HAP-1 (cell line): ENCODE data around the gene RPS19BP1.

Experiments used
- DNase-seq, 2 experiments: peaks; one replicate each; pipeline ENCODE4 v3.0.0-alpha.2; 2016 to 2020; ENCODE audit warnings: low spot score in 2 of 2
- H3K27me3 ChIP-seq: fragments of 250-450 bp; sonication (Bioruptor Pico); 2 replicates; pipeline ENCODE4 v1.5.1; 2020; ENCODE audit warnings: low read depth, mild to moderate bottlenecking, moderate library complexity
- H3K36me3 ChIP-seq: fragments of 250-450 bp; sonication (Bioruptor Pico); replicated peaks from 2 replicates; pipeline ENCODE4 v1.5.1; 2020; ENCODE audit warnings: mild to moderate bottlenecking
- H3K4me1 ChIP-seq: fragments of 250-450 bp; sonication (Bioruptor Pico); 2 replicates; pipeline ENCODE4 v1.5.1; 2020; ENCODE audit warnings: mild to moderate bottlenecking
- H3K4me3 ChIP-seq: fragments of 250-450 bp; sonication (Bioruptor Pico); 2 replicates; pipeline ENCODE4 v1.5.1; 2020; ENCODE audit warnings: mild to moderate bottlenecking, moderate library complexity
- H3K9me3 ChIP-seq: fragments of 250-450 bp; sonication (Bioruptor Pico); 2 replicates; pipeline ENCODE4 v1.5.1; 2020; ENCODE audit warnings: mild to moderate bottlenecking, moderate library complexity
- in situ Hi-C: fragments of 300-500 bp; cut with MboI; formaldehyde crosslinking; loops from 3 replicates; pipeline ENCODE4 v1.14.3; 2020; ENCODE audit warnings: low sequenced_read_pairs, inconsistent platforms, mixed read lengths

The RPS19BP1 gene

GRCh38 chr22:39547587-39547947 is 15.0 kb upstream of the RPS19BP1 start:
- H3K4me1 ChIP-seq = no peaks in the 10 kb centered on the region
- DNase-seq = no peak
- H3K36me3 ChIP-seq = no peaks in the 10 kb centered on the region
- H3K4me3 ChIP-seq = no peak overlapping the region
- no peaks in the 10 kb centered on the region for H3K9me3 ChIP-seq
- in situ Hi-C loops = no loop called here
- H3K27me3 ChIP-seq = peaks cover 32% of the 10 kb centered on the region

DNA sequence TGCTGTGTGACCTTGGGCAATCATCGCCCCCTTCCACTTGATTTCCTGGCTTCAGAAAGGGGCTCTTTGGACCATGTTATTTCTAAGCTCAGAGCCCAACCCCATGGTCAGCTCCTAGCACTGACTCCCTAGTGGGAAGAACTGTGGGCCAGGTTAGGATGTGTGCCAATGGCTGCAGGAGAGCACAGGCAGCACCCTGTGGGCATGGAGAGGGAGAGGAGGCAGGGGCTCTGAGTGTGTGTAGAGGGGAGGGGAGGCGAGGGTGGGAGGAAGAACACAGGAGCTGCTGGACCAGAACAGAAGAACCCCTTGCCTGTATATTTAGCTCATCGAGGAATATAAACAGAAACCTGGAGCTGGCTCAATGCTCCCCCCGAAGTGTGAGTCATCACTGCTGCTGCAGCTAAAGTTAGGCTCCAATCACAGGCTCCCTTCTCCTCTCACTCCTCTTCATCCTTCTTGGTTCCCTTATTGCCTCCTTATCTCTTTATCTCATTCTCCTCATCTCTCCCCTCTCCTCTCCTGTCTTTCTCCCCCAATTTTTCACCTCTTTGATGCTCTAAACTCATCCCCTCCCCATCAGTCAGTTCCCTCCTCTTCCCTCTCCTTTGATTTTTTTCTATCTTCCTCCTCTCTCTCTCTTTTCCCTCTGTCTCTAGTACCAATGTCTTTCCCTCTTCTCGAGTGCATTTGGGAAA is 14.5 kb upstream of the RPS19BP1 start:
- no peaks in the 10 kb centered on the region for H3K4me1 ChIP-seq
- no peak for DNase-seq
- H3K4me3 ChIP-seq = no peak overlapping the region
- H3K9me3 ChIP-seq = no peaks in the 10 kb centered on the region
- no peaks in the 10 kb centered on the region for H3K36me3 ChIP-seq
- H3K27me3 ChIP-seq = peaks cover 32% of the 10 kb centered on the region
- in situ Hi-C loops = no loop called here

GRCh38 chr22:39545386-39546365 is 13.1 kb upstream of the RPS19BP1 start:
- Histone ChIP-seq H3K4me1 (no peaks in the 10 kb centered on the region), H3K4me3 (no peak overlapping the region), H3K9me3 (no peaks in the 10 kb centered on the region), H3K27me3 (peaks cover 23% of the 10 kb centered on the region), H3K36me3 (no peaks in the 10 kb centered on the region)
- peak; percentile 40 to 89 for DNase-seq
- in situ Hi-C loops = no loop called here

GRCh38 chr22:39543095-39543494 is 10.5 kb upstream of the RPS19BP1 start:
- peaks cover 15% of the 10 kb centered on the region for H3K27me3 ChIP-seq
- DNase-seq = peak in 1 of 2 experiments; percentile 70
- in situ Hi-C loops = no loop called here

DNA sequence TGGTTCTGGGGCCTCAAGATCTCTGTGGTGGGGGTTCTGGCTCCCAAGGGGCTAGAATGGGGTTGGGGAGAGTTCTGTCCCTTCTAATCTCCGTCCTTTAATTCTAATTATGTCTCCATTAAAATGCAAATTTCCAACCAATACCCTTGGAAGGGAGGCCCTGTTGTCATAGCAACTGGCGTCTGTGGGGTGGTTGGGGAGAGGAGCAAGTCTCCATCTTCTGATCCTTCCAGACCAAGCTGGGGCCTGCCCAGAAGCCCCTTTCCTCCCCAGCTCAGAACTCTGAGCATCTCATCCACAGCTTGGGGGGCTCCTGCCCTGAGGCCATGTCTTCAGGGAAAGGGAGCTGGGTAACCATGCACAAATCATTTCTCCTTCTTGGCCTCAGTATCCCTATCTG is 5.4 kb upstream of the RPS19BP1 start:
- peak in 1 of 2 experiments; percentile 62 for DNase-seq
- H3K4me3 ChIP-seq = no peak overlapping the region
- in situ Hi-C loops = loop anchor here (5.0 to 10.0 kb wide), 3 partner anchors 489 to 807 kb away; partner anchors contain the start of gene ADSL

More at GRCh38 chr22:39543095-39543494, 10.5 kb upstream of the RPS19BP1 start:
- H3K4me1 ChIP-seq = no peaks in the 10 kb centered on the region; the same call in 1 of the 2 replicates
- H3K4me3 ChIP-seq = no peak overlapping the region
- H3K9me3 ChIP-seq = no peaks in the 10 kb centered on the region
- no peaks in the 10 kb centered on the region for H3K36me3 ChIP-seq

DNA sequence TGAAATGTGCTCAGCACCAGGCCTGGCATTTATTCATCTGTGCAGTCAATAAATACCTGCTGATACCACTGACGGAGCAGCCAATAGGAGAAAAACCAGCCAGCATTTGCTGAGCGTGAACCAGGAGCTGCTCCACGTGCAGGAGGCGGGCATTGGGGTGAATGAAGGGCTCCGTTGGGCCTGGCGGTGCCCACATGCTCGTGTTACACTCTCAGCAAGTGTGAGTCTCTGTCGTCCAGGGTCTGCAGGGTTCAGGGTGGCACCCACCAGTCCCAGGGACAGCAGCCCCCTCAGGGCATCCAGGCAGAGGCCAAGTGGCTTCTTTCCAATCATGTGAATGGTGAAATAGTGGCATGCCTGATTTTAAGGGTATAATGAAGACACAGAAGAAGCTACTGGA is 4.2 kb upstream of the RPS19BP1 start:
- H3K36me3 ChIP-seq = peaks cover 3% of the 10 kb centered on the region; the same call in 1 of the 2 replicates
- no peak for DNase-seq
- no peaks in the 10 kb centered on the region for H3K9me3 ChIP-seq
- H3K4me1 ChIP-seq = peaks cover 19% of the 10 kb centered on the region
- no peaks in the 10 kb centered on the region for H3K27me3 ChIP-seq
- no peak overlapping the region for H3K4me3 ChIP-seq
- in situ Hi-C loops = loop anchor here (5.0 to 10.0 kb wide), 3 partner anchors 491 to 808 kb away; partner anchors contain the start of gene ADSL

More for the DNA sequence above, 5.4 kb upstream of the RPS19BP1 start:
- peaks cover 19% of the 10 kb centered on the region for H3K4me1 ChIP-seq
- no peaks in the 10 kb centered on the region for H3K9me3 ChIP-seq
- H3K36me3 ChIP-seq = no peaks in the 10 kb centered on the region
- no peaks in the 10 kb centered on the region for H3K27me3 ChIP-seq

- peaks cover 26% of the 10 kb centered on the region for H3K4me1 ChIP-seq
- H3K27me3 ChIP-seq = no peaks in the 10 kb centered on the region
- H3K36me3 ChIP-seq = peaks cover 6% of the 10 kb centered on the region
- in situ Hi-C loops = loop anchor here (5.0 to 10.0 kb wide), 3 partner anchors 491 to 809 kb away; partner anchors contain the start of gene ADSL
- no peaks in the 10 kb centered on the region; the same call in 1 of the 2 replicates for H3K9me3 ChIP-seq
- no peak for DNase-seq
- H3K4me3 ChIP-seq = no peak overlapping the region
Measured at GRCh38 chr22:39535831-39536449, 3.4 kb upstream of the RPS19BP1 start.

DNA sequence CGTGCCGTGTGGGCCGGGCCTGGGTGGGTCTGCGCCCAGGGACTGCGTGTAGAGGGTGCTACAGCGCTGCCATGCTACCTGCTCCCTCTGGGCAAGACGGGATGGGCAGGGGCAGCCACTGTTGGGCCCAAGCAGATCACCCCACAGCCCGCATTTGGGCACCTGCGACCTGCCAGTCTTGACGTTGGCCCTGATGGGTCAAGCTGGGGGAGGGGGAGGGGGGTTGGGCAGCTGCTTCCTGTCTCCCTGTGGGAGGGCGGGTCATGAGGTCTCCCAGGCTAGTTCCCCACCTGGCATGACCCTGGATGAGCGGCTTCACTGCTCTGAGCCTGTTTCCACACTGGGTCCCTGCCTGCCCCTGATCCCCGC is 2.8 kb upstream of the RPS19BP1 start:
- Histone ChIP-seq H3K4me3 (no peak overlapping the region), H3K4me1 (peaks cover 28% of the 10 kb centered on the region), H3K36me3 (peaks cover 10% of the 10 kb centered on the region), H3K27me3 (no peaks in the 10 kb centered on the region), H3K9me3 (no peaks in the 10 kb centered on the region; the same call in 1 of the 2 replicates)
- in situ Hi-C loops = loop anchor here (5.0 to 10.0 kb wide), 3 partner anchors 492 to 809 kb away; partner anchors contain the start of gene ADSL
- DNase-seq = no peak

- in situ Hi-C loops = loop anchor here (5.0 to 10.0 kb wide), 3 partner anchors 493 to 810 kb away; partner anchors contain the start of gene ADSL
- H3K36me3 ChIP-seq = peaks cover 15% of the 10 kb centered on the region
- H3K4me3 ChIP-seq = peak overlapping the region; percentile 6; the same call in 1 of the 2 replicates
- H3K27me3 ChIP-seq = no peaks in the 10 kb centered on the region
- H3K4me1 ChIP-seq = peaks cover 28% of the 10 kb centered on the region
- H3K9me3 ChIP-seq = no peaks in the 10 kb centered on the region; the same call in 1 of the 2 replicates
- DNase-seq = peak; percentile 61 to 94
Measured at GRCh38 chr22:39534591-39535356, 2.2 kb upstream of the RPS19BP1 start.

DNA sequence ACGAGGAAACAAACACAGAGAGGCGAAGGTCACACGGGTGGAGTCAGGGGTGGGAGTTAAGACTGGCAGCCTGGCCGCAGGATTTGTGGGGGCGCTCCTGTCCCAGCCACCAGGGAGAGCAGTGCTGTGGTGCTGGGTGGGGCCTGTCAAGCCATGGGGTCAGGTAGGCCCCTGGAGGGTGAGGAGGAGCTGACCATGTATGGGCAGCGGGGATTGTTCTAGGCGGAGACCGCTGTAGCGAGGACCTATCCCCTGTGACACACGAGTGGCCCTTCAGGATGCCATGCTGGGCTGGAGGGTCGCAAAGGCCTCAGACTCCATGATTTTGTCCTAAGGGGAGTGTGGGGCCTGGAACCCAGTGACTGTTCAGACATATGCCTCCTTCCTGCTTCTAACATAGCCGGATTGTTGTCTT is 1.6 kb upstream of the RPS19BP1 start:
- no peak overlapping the region for H3K4me3 ChIP-seq
- no peaks in the 10 kb centered on the region for H3K27me3 ChIP-seq
- no peak for DNase-seq
- H3K36me3 ChIP-seq = peaks cover 21% of the 10 kb centered on the region
- in situ Hi-C loops = loop anchor here (10.0 kb wide), 2 partner anchors 661 to 811 kb away; partner anchors contain the start of gene ADSL
- H3K9me3 ChIP-seq = no peaks in the 10 kb centered on the region; the same call in 1 of the 2 replicates
- H3K4me1 ChIP-seq = peaks cover 28% of the 10 kb centered on the region

DNA sequence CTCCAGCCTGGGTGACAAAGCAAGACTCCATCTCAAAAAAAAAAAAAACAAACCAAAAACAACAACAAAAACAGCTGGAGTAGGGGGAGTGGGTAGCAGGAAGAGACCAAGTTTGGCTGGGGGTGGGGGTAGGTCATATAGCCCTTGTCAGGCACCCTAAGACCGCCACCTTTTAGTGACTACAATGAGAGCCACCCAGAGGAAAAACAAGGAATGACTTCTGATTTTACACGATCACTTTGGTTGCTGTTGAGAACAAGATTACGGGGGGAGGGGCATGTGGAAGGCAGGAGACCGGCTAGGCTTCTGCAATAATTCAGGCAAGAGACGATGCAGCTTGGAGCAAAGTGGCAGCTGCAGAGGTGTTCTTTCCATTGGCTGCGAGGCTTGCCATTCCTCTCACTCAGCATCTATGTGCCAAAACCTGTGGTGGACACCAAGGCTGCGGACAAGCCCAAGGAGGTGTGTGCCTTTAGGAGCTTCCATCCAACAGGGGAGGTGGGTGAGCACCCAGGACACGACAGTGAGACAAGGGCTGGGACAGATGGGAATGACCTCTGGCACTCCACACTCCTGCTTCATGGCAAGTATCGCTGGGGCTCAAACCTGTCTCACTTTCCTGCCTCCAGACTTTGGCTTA is 1.7 kb downstream of the RPS19BP1 start:
- peak; percentile 53 to 77 for DNase-seq
- Histone ChIP-seq H3K9me3 (no peaks in the 10 kb centered on the region; the same call in 1 of the 2 replicates), H3K36me3 (peaks cover 40% of the 10 kb centered on the region), H3K4me1 (peaks cover 28% of the 10 kb centered on the region), H3K27me3 (no peaks in the 10 kb centered on the region), H3K4me3 (peak overlapping the region; percentile 95; the same call in 1 of the 2 replicates)
- in situ Hi-C loops = loop anchor here (10.0 kb wide), 2 partner anchors 664 to 814 kb away; partner anchors contain the start of gene ADSL

DNA sequence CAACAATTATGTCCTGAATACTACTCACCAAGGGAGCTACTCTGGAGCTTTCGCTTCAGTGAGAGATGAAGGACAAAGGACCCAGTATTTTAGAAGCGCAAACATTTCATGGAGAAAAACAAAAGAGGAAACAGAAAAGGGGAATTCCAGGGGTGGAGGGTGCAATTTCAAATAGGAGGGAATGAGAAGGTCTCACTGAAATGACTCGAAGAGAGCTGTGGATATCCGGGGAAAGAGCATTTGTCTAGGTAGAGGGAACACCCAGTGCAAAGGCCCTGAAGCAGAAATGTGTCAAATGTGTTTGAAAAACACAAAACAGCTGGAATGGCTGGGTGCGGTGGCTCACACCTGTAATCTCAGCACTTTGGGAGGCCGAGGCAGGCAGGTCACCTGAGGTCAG is 2.4 kb downstream of the RPS19BP1 start:
- Histone ChIP-seq H3K36me3 (peaks cover 45% of the 10 kb centered on the region), H3K4me3 (no peak overlapping the region), H3K27me3 (no peaks in the 10 kb centered on the region), H3K4me1 (peaks cover 28% of the 10 kb centered on the region), H3K9me3 (no peaks in the 10 kb centered on the region; the same call in 1 of the 2 replicates)
- DNase-seq = no peak
- in situ Hi-C loops = loop anchor here (10.0 kb wide), 2 partner anchors 665 to 815 kb away; partner anchors contain the start of gene ADSL
